ENCODE results near the gene BMPR1A.

Gene BMPR1A

DNA sequence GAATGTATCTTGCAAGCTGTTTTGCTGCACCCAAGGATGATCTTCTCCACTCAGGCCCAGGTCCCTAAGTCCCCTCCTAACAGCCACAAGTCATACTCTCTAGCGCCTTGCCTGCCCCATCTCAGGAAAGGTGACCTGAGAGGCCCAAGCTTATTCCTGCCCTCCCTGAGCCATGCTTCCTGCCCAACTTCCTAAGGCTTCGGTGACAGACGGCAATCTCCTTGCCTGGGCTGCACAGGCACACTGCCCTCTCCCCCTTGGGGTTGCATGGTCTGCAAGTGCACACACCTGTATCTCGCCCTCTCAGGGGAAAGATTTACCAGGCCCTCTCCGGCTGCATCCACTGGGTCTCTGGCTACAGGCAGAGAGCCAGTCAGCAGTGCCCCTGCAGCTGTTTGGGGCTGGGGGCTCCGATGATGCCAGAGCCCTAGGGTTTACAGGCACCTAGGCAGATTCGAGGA lies 211.1 kb downstream of the BMPR1A start:
- peaks cover 18% of the 10 kb centered on the region for H3K27me3 ChIP-seq (ENCODE audit: control insufficient read depth, low read length)
- TF ChIP-seq EZH2phosphoT487 (IDR thresholded peaks at IDR 0.05; ENCODE audit: borderline replicate concordance, low read length) = no peak
- TF ChIP-seq, protein P1, sequence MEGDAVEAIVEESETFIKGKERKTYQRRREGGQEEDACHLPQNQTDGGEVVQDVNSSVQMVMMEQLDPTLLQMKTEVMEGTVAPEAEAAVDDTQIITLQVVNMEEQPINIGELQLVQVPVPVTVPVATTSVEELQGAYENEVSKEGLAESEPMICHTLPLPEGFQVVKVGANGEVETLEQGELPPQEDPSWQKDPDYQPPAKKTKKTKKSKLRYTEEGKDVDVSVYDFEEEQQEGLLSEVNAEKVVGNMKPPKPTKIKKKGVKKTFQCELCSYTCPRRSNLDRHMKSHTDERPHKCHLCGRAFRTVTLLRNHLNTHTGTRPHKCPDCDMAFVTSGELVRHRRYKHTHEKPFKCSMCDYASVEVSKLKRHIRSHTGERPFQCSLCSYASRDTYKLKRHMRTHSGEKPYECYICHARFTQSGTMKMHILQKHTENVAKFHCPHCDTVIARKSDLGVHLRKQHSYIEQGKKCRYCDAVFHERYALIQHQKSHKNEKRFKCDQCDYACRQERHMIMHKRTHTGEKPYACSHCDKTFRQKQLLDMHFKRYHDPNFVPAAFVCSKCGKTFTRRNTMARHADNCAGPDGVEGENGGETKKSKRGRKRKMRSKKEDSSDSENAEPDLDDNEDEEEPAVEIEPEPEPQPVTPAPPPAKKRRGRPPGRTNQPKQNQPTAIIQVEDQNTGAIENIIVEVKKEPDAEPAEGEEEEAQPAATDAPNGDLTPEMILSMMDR (IDR thresholded peaks at IDR 0.05; ENCODE audit: low read depth, low read length, poor library complexity, severe bottlenecking) = no peak
- no peaks in the 10 kb centered on the region for H3K36me3 ChIP-seq (ENCODE audit: control insufficient read depth, low read length)
- peaks cover 16% of the 10 kb centered on the region for H3K4me1 ChIP-seq (ENCODE audit: control insufficient read depth, low read length)
- no peak overlapping the region for H3K27ac ChIP-seq (ENCODE audit: low read depth, low read length)
- no peak overlapping the region for H3K4me3 ChIP-seq (ENCODE audit: low read length)
- H3K4me2 ChIP-seq (ENCODE audit: low read length) = no peak overlapping the region
- H3F3A ChIP-seq (ENCODE audit: control insufficient read depth, insufficient read depth) = no peaks in the 10 kb centered on the region
- no peaks in the 10 kb centered on the region for H4K20me1 ChIP-seq (ENCODE audit: control insufficient read depth, insufficient read depth, low read depth, low read length)
- H3K79me2 ChIP-seq (ENCODE audit: control insufficient read depth, low read length) = no peaks in the 10 kb centered on the region
- no peaks in the 10 kb centered on the region for H3K9me2 ChIP-seq (replicated peaks; ENCODE audit: control insufficient read depth, low read length)
- no peaks in the 10 kb centered on the region for H3K9me3 ChIP-seq (ENCODE audit: control insufficient read depth, insufficient read depth, low read length)

DNA sequence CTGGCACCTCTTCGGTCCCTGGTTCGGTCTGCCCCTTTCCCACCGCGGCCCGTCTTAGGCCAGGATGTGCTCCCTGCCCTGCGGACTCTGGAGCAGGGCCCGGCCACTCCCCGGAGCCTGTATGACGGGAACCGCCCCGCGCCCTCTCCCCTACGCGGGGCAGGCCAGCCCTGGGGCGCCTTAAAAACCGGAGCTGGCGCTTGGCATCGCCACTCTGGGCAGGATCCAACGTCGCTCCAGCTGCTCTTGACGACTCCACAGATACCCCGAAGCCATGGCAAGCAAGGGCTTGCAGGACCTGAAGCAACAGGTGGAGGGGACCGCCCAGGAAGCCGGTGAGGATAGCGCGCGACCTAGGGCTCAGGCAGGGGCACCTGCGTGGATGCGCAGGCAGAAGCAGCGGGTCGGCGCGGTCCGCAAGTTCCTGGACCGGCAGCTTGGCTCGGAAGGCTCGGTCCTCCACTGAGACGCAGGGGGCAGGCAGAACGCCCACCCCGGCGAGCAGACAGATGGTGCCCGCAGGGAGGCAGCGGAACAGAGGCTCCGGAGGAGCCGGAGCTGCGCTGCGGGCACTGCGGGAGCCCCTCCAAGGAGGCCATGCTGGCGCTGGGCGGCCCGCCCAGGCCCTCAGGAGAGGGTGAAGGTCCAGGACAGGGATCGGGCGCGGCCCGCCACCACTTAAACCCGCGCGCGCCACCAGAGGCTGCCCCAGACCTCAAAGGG lies 212.0 kb downstream of the BMPR1A start, which contains the start of gene ADIRF:
Gene ADIRF, plus strand, starts transcription at position 212 of the 723 bp plus-strand sequence. Its CDS starts 63 bp downstream, at position 275.
- Histone ChIP-seq H3K27me3 (ENCODE audit: control insufficient read depth, low read length) (peaks cover 18% of the 10 kb centered on the region), H3K4me3 (ENCODE audit: low read length) (no peak within 1 kb of the TSS), H3K9me3 (ENCODE audit: control insufficient read depth, insufficient read depth, low read length) (no peaks in the 10 kb centered on the region), H3K4me1 (ENCODE audit: control insufficient read depth, low read length) (peaks cover 16% of the 10 kb centered on the region), H4K20me1 (ENCODE audit: control insufficient read depth, insufficient read depth, low read depth, low read length) (no peaks in the 10 kb centered on the region), H3K79me2 (ENCODE audit: control insufficient read depth, low read length) (no peaks in the 10 kb centered on the region), H3K4me2 (ENCODE audit: low read length) (no peak within 1 kb of the TSS), H3F3A (ENCODE audit: control insufficient read depth, insufficient read depth) (no peaks in the 10 kb centered on the region), H3K27ac (ENCODE audit: low read depth, low read length) (no peak within 1 kb of the TSS), H3K9me2 (replicated peaks; ENCODE audit: control insufficient read depth, low read length) (no peaks in the 10 kb centered on the region), H3K36me3 (ENCODE audit: control insufficient read depth, low read length) (no peaks in the 10 kb centered on the region)
- TF ChIP-seq, protein P1 (IDR thresholded peaks at IDR 0.05; ENCODE audit: low read depth, low read length, poor library complexity, severe bottlenecking) = no peak
- TF ChIP-seq EZH2phosphoT487 (IDR thresholded peaks at IDR 0.05; ENCODE audit: borderline replicate concordance, low read length) = no peak

DNA sequence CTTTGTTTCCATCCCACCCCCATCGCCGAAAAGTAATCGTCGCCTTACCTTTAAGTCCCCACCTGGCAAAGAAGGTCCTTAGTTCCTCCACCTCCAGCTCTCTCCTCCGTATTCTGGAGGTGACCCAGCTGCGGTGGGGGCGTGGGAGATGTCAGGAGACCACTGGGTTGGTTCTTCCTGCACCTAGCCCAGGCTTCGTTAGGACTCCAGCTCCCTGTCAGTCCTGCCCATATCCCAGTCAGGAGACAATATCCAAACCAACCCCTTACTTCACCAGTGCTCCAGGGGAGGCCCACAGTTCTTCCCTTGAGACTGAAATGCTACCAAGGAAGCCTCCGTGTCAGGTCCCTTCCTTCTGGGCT lies 212.6 kb downstream of the BMPR1A start:
- peaks cover 16% of the 10 kb centered on the region for H3K4me1 ChIP-seq (ENCODE audit: control insufficient read depth, low read length)
- no peaks in the 10 kb centered on the region for H3F3A ChIP-seq (ENCODE audit: control insufficient read depth, insufficient read depth)
- H4K20me1 ChIP-seq (ENCODE audit: control insufficient read depth, insufficient read depth, low read depth, low read length) = no peaks in the 10 kb centered on the region
- TF ChIP-seq, protein P1 (IDR thresholded peaks at IDR 0.05; ENCODE audit: low read depth, low read length, poor library complexity, severe bottlenecking) = no peak
- no peak for TF ChIP-seq EZH2phosphoT487 (IDR thresholded peaks at IDR 0.05; ENCODE audit: borderline replicate concordance, low read length)
- no peak overlapping the region for H3K27ac ChIP-seq (ENCODE audit: low read depth, low read length)
- no peaks in the 10 kb centered on the region for H3K9me3 ChIP-seq (ENCODE audit: control insufficient read depth, insufficient read depth, low read length)
- peaks cover 18% of the 10 kb centered on the region for H3K27me3 ChIP-seq (ENCODE audit: control insufficient read depth, low read length)
- no peaks in the 10 kb centered on the region for H3K36me3 ChIP-seq (ENCODE audit: control insufficient read depth, low read length)
- no peak overlapping the region for H3K4me3 ChIP-seq (ENCODE audit: low read length)
- no peaks in the 10 kb centered on the region for H3K79me2 ChIP-seq (ENCODE audit: control insufficient read depth, low read length)
- no peak overlapping the region for H3K4me2 ChIP-seq (ENCODE audit: low read length)
- H3K9me2 ChIP-seq (replicated peaks; ENCODE audit: control insufficient read depth, low read length) = no peaks in the 10 kb centered on the region

Measured in DOHH2 (cell line).